Measurements from ENCODE around the gene PARL.

PARL gene

GRCh38 chr3:183827809-183828537 is 56.7 kb downstream of the PARL start:
- ChIA-PET CTCF (no interaction called here), POLR2A (no interaction called here)
- no peak for DNase-seq (ENCODE audit: extremely low spot score)
- TF ChIP-seq FOXA1 (IDR thresholded peaks at IDR 0.05) = no peak
- no peak for TF ChIP-seq NFRKB (IDR thresholded peaks at IDR 0.05)
- no peak for TF ChIP-seq HDGF (IDR thresholded peaks at IDR 0.05; ENCODE audit: borderline replicate concordance)
- TF ChIP-seq SP1 (IDR thresholded peaks at IDR 0.05) = no peak
- TF ChIP-seq FOXM1 (IDR thresholded peaks at IDR 0.05; ENCODE audit: borderline replicate concordance) = no peak
- no peak for TF ChIP-seq FOXK2 (IDR thresholded peaks at IDR 0.05)
- no peak for TF ChIP-seq CTBP1 (IDR thresholded peaks at IDR 0.05; ENCODE audit: borderline replicate concordance)

GRCh38 chr3:183826448-183827250 is 58.0 kb downstream of the PARL start:
- POLR2A ChIA-PET = interaction anchor here (1.7 kb wide), 1 partner anchor 58 kb away, joined by 7 read pairs; the partner anchor contains the start of gene PARL
- no peak for DNase-seq (ENCODE audit: extremely low spot score)
- TF ChIP-seq FOXK2 (IDR thresholded peaks at IDR 0.05) (no peak), L3MBTL2 (conservative IDR thresholded peaks at IDR 0.05) (no peak)
- CTCF ChIA-PET = interaction anchor here (0.8 kb wide), 1 partner anchor 56 kb away, joined by 3 read pairs; no protein-coding TSS in a partner anchor

- POLR2A ChIA-PET = interaction anchor here (1.7 kb wide), 1 partner anchor 59 kb away, joined by 7 read pairs; the partner anchor contains the start of gene PARL
- TF ChIP-seq TARDBP (IDR thresholded peaks at IDR 0.05) (no peak), FOXK2 (IDR thresholded peaks at IDR 0.05) (no peak), SP1 (IDR thresholded peaks at IDR 0.05) (no peak), SUZ12 (IDR thresholded peaks at IDR 0.05) (no peak), ZNF384 (IDR thresholded peaks at IDR 0.05) (no peak)
- CTCF ChIA-PET = interaction anchor here (0.8 kb wide), 1 partner anchor 23 kb away, joined by 4 read pairs; no protein-coding TSS in a partner anchor
- peak; percentile 71 for DNase-seq (ENCODE audit: extremely low spot score)
These were observed 59.1 kb downstream of the PARL start, which contains the start of gene MAP6D1 for GRCh38 chr3:183825456-183826161. TSS of gene MAP6D1 (minus strand) at chr3:183825577. CDS start at chr3:183825547, 30 bp downstream.

DNA sequence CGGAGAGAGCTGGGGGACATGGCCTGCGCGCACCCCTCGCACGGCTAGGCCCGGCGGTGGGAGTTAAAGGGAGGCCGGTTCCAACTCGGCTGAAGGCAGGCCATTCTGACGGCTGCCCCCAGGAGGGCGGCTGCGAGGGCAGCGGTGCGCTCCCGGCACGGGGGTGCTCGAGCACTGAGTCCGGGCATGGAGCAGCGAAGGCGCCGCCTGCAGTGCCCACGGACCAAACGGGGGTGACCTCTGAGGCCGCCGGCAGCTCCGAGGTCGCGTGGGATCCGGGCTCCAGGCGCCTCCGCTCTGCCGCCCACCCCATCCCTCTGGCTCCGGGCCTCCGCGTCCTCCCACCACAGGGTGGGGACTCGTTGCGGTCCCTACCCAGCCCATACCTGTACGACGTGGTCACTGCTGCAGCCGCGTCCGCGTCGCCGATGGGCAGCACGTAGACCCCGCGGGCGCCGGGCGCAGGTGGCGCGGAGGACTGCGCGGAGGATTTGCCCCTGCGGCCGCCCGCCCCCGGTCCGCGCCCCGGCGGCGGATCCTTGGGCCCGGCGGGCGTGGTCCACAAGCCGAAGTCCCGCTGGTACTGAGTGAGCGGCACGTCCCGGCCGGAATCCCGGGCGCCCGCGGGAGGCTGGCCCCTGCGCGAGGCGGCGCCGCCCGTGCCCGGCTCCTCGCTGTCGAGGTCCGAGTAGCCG is 59.8 kb downstream of the PARL start:
- POLR2A ChIA-PET = interaction anchor here (1.7 kb wide), 1 partner anchor 60 kb away, joined by 7 read pairs; the partner anchor contains the start of gene PARL
- CTCF ChIA-PET = interaction anchor here (0.8 kb wide), 1 partner anchor 24 kb away, joined by 4 read pairs; no protein-coding TSS in a partner anchor
- peak; percentile 14 for DNase-seq (ENCODE audit: extremely low spot score)
- no peak for TF ChIP-seq BHLHE40 (IDR thresholded peaks at IDR 0.05; ENCODE audit: borderline replicate concordance)
- TF ChIP-seq HDGF (IDR thresholded peaks at IDR 0.05; ENCODE audit: borderline replicate concordance) = no peak
- TF ChIP-seq ELF4 (IDR thresholded peaks at IDR 0.05) = no peak
- TF ChIP-seq SP1 (IDR thresholded peaks at IDR 0.05) = no peak
- no peak for TF ChIP-seq SUZ12 (IDR thresholded peaks at IDR 0.05)
- TF ChIP-seq ARNT (IDR thresholded peaks at IDR 0.05) = no peak
- no peak for TF ChIP-seq PKNOX1 (IDR thresholded peaks at IDR 0.05)
- no peak for TF ChIP-seq LEF1 (IDR thresholded peaks at IDR 0.05; ENCODE audit: borderline replicate concordance)
- no peak for TF ChIP-seq FOXA1 (IDR thresholded peaks at IDR 0.05)
- no peak for TF ChIP-seq ZNF384 (IDR thresholded peaks at IDR 0.05)
- TF ChIP-seq CTBP1 (IDR thresholded peaks at IDR 0.05; ENCODE audit: borderline replicate concordance) = no peak
- TF ChIP-seq FOXK2 (IDR thresholded peaks at IDR 0.05) = no peak
- TF ChIP-seq L3MBTL2 (conservative IDR thresholded peaks at IDR 0.05) = no peak
- no peak for TF ChIP-seq FOXM1 (IDR thresholded peaks at IDR 0.05; ENCODE audit: borderline replicate concordance)
- TF ChIP-seq TARDBP (IDR thresholded peaks at IDR 0.05) = no peak
- TF ChIP-seq NFRKB (IDR thresholded peaks at IDR 0.05) = no peak

GRCh38 chr3:183823963-183824362 is 60.7 kb downstream of the PARL start:
- no peak for TF ChIP-seq L3MBTL2 (conservative IDR thresholded peaks at IDR 0.05)
- TF ChIP-seq HDGF (IDR thresholded peaks at IDR 0.05; ENCODE audit: borderline replicate concordance) = no peak
- TF ChIP-seq FOXK2 (IDR thresholded peaks at IDR 0.05) = no peak
- TF ChIP-seq CTBP1 (IDR thresholded peaks at IDR 0.05; ENCODE audit: borderline replicate concordance) = no peak
- TF ChIP-seq TARDBP (IDR thresholded peaks at IDR 0.05) = no peak
- TF ChIP-seq FOXA1 (IDR thresholded peaks at IDR 0.05) = no peak
- TF ChIP-seq SUZ12 (IDR thresholded peaks at IDR 0.05) = no peak
- TF ChIP-seq PKNOX1 (IDR thresholded peaks at IDR 0.05) = no peak
- TF ChIP-seq ZNF384 (IDR thresholded peaks at IDR 0.05) = no peak
- TF ChIP-seq FOXM1 (IDR thresholded peaks at IDR 0.05; ENCODE audit: borderline replicate concordance) = no peak
- no peak for TF ChIP-seq LEF1 (IDR thresholded peaks at IDR 0.05; ENCODE audit: borderline replicate concordance)
- TF ChIP-seq BHLHE40 (IDR thresholded peaks at IDR 0.05; ENCODE audit: borderline replicate concordance) = no peak
- TF ChIP-seq SP1 (IDR thresholded peaks at IDR 0.05) = no peak
- no peak for TF ChIP-seq ARNT (IDR thresholded peaks at IDR 0.05)
- no peak for TF ChIP-seq NFRKB (IDR thresholded peaks at IDR 0.05)
- CTCF ChIA-PET = interaction anchor here (1.1 kb wide), 1 partner anchor 24 kb away, joined by 5 read pairs; no protein-coding TSS in a partner anchor
- no peak for DNase-seq (ENCODE audit: extremely low spot score)
- POLR2A ChIA-PET = no interaction called here

All from HEK293T (cell line).